Stomach (tissue), 4 donors: ENCODE results near the gene ZNF280B.
"Not testable (repeated sequence)": the region's sequence is repeated elsewhere in the genome, so short reads cannot be mapped to it uniquely, and the experiment has no call there.

Experiments
- EP300 ChIP-seq: sonication (generic); formaldehyde crosslinking; IDR thresholded peaks from one replicate; pipeline ENCODE4 v1.6.1; 2017; ENCODE audit warnings: antibody characterized with exemption
- POLR2A ChIP-seq, 4 donors: fragments of 450-650 bp; IDR thresholded peaks; one replicate each; pipeline ENCODE4 v1.6.1; 2016; ENCODE audit warnings: antibody characterized with exemption in 4 of 4, control low read depth in 2 of 4, mild to moderate bottlenecking in 1 of 4, moderate library complexity in 1 of 4
- POLR2AphosphoS5 ChIP-seq, 3 donors: sonication (generic); formaldehyde crosslinking; IDR thresholded peaks; one replicate each; pipeline ENCODE4 v1.6.1; 2016; ENCODE audit warnings: antibody characterized with exemption in 3 of 3
- TF ChIP-seq, protein P1 (sequence below), 7 experiments: fragments of 450-650 bp in 4 of 7; fragments of 200-600 bp in 3 of 7; sonication (generic) in 3 of 7; IDR thresholded peaks; one replicate each; pipeline ENCODE4 v1.5.1; 2016 to 2019; ENCODE audit warnings: antibody characterized with exemption in 7 of 7, control low read depth in 2 of 7, mild to moderate bottlenecking in 1 of 7

DNA sequence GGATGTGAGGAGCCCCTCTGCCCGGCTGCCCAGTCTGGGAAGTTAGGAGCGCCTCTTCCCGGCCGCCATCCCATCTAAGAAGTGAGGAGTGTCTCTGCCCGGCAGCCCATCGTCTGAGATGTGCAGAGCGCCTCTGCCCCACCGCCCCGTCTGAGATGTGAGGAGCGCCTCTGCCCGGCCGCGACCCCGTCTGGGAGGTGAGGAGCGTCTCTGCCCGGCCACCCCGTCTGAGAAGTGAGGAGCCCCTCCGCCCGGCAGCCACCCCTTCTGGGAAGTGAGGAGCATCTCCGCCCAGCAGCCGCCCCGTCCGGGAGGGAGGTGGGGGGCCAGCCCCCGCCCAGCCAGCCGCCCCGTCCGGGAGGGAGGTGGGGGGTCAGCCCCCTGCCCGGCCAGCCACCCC, 66.9 kb downstream of the ZNF280B start:
- TF ChIP-seq, protein P1, sequence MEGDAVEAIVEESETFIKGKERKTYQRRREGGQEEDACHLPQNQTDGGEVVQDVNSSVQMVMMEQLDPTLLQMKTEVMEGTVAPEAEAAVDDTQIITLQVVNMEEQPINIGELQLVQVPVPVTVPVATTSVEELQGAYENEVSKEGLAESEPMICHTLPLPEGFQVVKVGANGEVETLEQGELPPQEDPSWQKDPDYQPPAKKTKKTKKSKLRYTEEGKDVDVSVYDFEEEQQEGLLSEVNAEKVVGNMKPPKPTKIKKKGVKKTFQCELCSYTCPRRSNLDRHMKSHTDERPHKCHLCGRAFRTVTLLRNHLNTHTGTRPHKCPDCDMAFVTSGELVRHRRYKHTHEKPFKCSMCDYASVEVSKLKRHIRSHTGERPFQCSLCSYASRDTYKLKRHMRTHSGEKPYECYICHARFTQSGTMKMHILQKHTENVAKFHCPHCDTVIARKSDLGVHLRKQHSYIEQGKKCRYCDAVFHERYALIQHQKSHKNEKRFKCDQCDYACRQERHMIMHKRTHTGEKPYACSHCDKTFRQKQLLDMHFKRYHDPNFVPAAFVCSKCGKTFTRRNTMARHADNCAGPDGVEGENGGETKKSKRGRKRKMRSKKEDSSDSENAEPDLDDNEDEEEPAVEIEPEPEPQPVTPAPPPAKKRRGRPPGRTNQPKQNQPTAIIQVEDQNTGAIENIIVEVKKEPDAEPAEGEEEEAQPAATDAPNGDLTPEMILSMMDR (IDR thresholded peaks at IDR 0.05), result not testable (repeated sequence)
- not testable (repeated sequence) for TF ChIP-seq POLR2AphosphoS5 (IDR thresholded peaks at IDR 0.05); POLR2A (IDR thresholded peaks at IDR 0.05); EP300
